ENCODE data around the gene RPP25.

- TF ChIP-seq CTBP1 (IDR thresholded peaks at IDR 0.05; ENCODE audit: borderline replicate concordance): no peak
- TF ChIP-seq ELF4 (IDR thresholded peaks at IDR 0.05): no peak
- TF ChIP-seq, protein P1, sequence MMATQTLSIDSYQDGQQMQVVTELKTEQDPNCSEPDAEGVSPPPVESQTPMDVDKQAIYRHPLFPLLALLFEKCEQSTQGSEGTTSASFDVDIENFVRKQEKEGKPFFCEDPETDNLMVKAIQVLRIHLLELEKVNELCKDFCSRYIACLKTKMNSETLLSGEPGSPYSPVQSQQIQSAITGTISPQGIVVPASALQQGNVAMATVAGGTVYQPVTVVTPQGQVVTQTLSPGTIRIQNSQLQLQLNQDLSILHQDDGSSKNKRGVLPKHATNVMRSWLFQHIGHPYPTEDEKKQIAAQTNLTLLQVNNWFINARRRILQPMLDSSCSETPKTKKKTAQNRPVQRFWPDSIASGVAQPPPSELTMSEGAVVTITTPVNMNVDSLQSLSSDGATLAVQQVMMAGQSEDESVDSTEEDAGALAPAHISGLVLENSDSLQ (IDR thresholded peaks at IDR 0.05): no peak
- TF ChIP-seq ZNF384 (IDR thresholded peaks at IDR 0.05): no peak
- TF ChIP-seq SP1 (IDR thresholded peaks at IDR 0.05): no peak
- no peak for TF ChIP-seq L3MBTL2 (conservative IDR thresholded peaks at IDR 0.05)
- TF ChIP-seq SUZ12 (IDR thresholded peaks at IDR 0.05): no peak
Measured at GRCh38 chr15:74961616-74962015, 5.0 kb upstream of the RPP25 start.

Measured in HEK293T (cell line).